NCI-H2171 treated with DMSO at 0.1 percent for 48 hours (cell line): ENCODE results near the gene EME1.
A peak's percentile ranks its signal among the peaks of the same experiment; 100 is the strongest.
"Not testable (repeated sequence)": the region's sequence is repeated elsewhere in the genome, so short reads cannot be mapped to it uniquely, and the experiment has no call there.

Source experiments
- DNase-seq: peaks from one replicate; lab custom pipeline; 2025; lab: John Stamatoyannopoulos, UW

The EME1 gene

DNA sequence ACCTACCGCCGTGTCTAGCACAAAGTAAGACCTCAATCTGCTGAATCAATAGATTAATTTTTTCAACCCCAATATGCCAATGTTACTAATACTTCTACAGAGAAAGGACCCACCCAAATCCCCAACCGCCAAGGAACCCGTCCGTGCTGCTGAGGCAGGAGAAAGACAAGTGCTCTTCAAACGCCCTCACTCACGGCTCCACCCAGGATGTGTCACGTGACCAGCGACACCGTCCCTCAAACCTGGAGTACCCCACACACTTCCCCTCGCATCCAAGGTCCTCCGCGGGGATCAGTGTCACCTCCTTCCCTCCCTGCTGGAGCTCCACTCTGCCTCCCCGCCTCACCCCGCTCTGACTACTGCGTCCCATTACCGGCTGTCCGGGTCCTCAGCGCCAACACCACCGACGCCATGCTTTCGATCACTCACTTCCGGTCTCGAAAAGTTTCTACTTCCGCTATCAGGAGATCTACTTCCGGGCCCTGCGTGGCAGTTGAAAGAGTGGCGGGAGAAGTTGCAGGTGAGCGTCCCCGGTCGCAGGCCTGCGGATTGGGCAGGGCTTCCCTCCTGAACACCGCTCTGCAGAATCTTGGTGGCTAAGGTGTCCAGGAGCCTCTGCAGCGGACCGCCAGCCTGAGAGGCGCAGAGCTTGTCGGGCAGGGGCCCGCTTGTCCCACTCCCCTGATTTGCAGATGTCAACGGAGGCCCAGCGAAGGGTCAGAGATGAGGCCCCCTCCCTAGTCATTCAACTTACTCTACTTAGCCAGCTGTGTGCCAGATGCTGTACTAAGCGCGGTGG, at the start of gene EME1, which contains the start of gene MRPL27:
EME1 (plus strand) TSS at position 472 of the 799 bp plus-strand sequence. CDS start 1,980 bp downstream, outside the sequence.
MRPL27 (minus strand) TSS at position 427 of the 799 bp plus-strand sequence; CDS start at position 413, 14 bp downstream.
- DNase-seq = peak; percentile 98

GRCh38 chr17:50325906-50326305, 47.1 kb upstream of the EME1 start:
- no peak for DNase-seq

- DNase-seq = no peak
These were observed 46.1 kb upstream of the EME1 start for GRCh38 chr17:50326831-50327364.

- DNase-seq = peak; percentile 27
These were observed 44.4 kb upstream of the EME1 start for GRCh38 chr17:50328363-50329325.

- DNase-seq = no peak
These were observed 43.3 kb upstream of the EME1 start for GRCh38 chr17:50329716-50330115.

GRCh38 chr17:50330151-50330775, 42.8 kb upstream of the EME1 start:
- DNase-seq = no peak

- DNase-seq = no peak
These were observed 41.8 kb upstream of the EME1 start for GRCh38 chr17:50331085-50331791.

GRCh38 chr17:50332196-50332595, 40.8 kb upstream of the EME1 start:
- DNase-seq = no peak

DNA sequence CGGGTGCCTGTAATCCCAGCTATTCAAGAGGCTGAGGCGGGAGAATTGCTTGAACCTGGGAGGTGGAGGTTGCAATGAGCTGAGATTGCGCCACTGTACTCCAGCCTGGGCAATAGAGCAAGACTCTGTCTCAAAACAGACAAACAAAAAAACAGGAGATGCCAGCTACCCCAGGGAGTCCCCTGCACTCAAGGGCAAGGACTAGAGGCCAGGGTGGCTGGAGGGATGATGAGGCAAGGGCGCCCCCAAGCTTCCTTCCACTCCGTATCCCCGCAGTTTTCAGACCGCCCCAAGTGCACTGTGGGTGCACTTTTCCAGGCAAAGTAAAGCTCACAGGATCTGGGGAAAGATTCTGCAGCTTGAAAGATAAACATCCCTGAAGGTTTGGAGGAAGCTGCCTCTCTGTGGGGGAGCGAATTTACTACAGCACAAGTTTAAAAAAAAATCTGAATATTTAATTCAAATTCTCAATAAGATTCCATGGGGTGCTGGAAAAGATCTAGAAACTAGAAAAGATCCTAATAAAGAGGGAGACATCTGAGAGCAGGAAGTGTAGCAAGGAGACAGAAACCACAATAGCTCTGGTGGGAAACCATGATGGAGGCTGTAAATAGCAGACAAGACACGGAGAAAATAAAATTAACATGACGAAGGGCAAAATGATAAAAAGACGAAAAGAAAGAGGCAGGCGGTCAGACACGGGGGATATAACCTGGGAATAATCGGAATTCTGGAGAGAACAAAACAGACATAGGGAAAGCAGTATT, 39.6 kb upstream of the EME1 start:
- DNase-seq = not testable (repeated sequence)

- DNase-seq = no peak
These were observed 35.1 kb upstream of the EME1 start for GRCh38 chr17:50337956-50338355.

DNA sequence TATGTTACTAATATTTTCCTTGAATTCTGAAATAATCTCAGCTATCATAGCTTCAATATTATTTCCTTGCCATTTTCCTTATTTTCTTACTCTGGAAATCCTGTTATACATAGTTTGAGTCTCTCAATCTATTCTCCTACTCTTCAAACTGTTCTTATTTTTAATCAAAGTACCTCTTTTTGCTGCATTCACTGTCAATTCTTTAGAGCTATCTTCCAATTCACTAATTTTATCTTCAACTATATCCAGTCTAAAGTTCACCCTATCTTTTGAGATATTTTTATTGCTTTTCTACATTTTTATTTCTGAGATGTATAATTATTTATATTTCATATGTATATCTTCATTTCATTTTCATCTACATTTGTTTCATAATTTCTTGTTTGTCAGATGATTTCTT, 34.4 kb upstream of the EME1 start:
- no peak for DNase-seq

DNA sequence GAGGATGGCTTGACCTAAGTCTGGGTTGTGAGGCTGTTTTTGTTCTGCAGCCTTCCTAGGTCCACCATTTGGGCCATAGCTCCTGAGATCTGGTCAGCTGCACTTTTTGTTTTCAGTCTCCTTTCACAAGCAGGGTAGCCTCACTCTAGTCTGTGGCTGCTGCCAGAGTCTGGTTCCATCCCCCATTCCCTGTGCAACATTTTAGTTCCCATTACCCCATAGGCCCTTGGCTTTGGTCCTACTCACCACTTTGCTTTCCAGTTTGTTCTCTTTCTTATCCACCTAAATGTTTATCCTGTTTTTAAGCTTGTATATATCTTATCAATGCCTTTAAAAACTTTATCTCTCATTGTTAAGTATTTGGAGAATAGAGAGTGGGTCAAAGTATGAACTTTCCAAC, 33.6 kb upstream of the EME1 start:
- DNase-seq = no peak

DNA sequence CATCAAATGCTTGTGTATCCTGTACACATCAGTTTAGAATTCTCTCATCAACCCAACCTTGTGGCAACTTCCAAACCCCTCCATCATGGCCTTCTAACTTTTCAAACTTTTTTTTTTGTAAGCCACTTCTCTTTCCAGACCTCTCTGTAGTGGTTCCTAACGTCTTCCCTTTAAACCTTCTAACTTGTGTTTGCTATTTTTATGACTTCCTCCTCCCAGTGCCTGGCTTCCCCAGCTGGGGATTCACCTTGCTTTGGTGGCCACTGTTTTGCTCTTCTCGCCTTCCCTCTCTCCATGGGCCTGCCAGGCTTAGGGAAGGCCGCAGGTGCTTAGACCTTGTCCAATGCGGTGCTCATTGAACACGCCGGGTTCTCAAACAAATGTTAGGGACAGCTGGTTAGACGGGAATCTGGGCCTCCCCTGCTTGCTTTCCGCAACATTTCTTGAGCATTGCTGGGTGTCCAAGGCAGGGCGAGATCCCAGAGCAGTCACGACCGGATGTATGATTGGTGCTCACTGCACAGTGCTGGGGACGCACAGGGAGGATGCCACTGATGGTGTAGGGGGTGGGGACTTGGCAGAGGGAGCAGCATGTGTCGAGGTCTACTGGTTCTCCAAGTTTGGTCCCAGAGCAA, 28.2 kb upstream of the EME1 start:
- DNase-seq = no peak

GRCh38 chr17:50345432-50346312, 27.4 kb upstream of the EME1 start, which contains the start of gene XYLT2:
TSS of gene XYLT2 (plus strand) at chr17:50346126. CDS start at chr17:50346141, 15 bp downstream.
- DNase-seq = peak; percentile 80

DNA sequence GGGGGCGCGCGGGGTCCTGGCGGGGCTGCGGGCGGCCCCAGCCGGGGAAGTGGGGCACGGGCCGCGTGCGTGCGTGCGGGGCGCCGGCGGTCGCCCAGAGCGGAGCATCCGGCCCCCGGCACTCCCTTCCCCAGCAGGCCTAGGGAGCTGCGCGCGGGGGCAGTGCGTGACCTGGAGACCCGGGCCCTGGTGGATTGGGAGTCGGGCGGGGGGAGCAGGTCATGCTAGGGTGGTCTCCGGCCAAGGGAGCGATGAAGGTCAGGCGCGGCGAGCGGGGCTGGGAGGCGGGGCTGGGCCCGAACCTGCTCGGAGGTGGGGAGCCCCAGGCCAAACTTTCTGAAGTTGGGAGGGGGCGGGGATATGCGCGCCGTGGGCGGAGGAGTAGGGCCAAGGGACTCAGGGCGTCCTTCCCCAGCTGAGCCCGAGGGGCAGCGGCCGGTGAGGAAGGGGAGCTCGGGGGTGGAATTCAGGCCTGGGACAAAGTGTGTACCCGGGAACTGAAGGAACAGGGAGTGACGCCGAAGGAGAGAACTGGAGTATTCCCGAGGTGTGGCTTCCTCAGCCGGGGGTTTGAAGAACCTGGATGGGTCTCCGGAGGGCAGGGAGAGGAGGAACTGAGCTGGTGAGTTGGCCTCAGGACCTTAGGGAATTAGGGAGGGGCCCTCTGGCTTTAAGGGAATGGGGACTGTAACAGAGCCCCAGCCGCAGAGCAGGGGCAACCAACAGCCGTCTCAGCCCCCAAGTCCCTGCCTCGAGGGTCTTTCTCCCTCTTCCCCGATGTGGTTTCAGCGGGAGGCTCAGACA, 26.5 kb upstream of the EME1 start:
- no peak for DNase-seq

GRCh38 chr17:50347117-50347893, 25.7 kb upstream of the EME1 start:
- DNase-seq = no peak

- no peak for DNase-seq
These were observed 25.1 kb upstream of the EME1 start for GRCh38 chr17:50347894-50348291.
